Muscle layer of colon (tissue), 2 donors: Measurements from ENCODE around the gene APOBEC3F.

Experiments
- H3K27ac ChIP-seq: one replicate; pipeline ENCODE4 v1.7.0; 2013; ENCODE audit warnings: low read depth, mild to moderate bottlenecking, low read length, moderate library complexity
- H3K27me3 ChIP-seq, 2 donors: one replicate each; pipeline ENCODE4 v1.7.0; 2013; ENCODE audit warnings: low read length in 2 of 2, mild to moderate bottlenecking in 2 of 2; ENCODE audit not compliant: insufficient read depth in 2 of 2, control insufficient read depth in 1 of 2
- H3K36me3 ChIP-seq: one replicate; pipeline ENCODE4 v1.7.0; 2013; ENCODE audit warnings: mild to moderate bottlenecking, low read length; ENCODE audit not compliant: insufficient read depth
- H3K4me1 ChIP-seq: one replicate; pipeline ENCODE4 v1.7.0; 2013; ENCODE audit warnings: mild to moderate bottlenecking, low read length; ENCODE audit not compliant: insufficient read depth
- H3K4me3 ChIP-seq, 2 donors: one replicate each; pipeline ENCODE4 v1.7.0; 2013; ENCODE audit warnings: low read length in 2 of 2, low read depth in 1 of 2, mild to moderate bottlenecking in 1 of 2, moderate library complexity in 1 of 2
- H3K9ac ChIP-seq: one replicate; pipeline ENCODE4 v1.7.0; 2013; ENCODE audit warnings: low read length
- H3K9me3 ChIP-seq: one replicate; pipeline ENCODE4 v1.7.0; 2013; ENCODE audit warnings: mild to moderate bottlenecking, low read length
- donor health status: abdominal sarcoma.
- donor health status: Adenocarcinoma of cecum.

Gene APOBEC3F

DNA sequence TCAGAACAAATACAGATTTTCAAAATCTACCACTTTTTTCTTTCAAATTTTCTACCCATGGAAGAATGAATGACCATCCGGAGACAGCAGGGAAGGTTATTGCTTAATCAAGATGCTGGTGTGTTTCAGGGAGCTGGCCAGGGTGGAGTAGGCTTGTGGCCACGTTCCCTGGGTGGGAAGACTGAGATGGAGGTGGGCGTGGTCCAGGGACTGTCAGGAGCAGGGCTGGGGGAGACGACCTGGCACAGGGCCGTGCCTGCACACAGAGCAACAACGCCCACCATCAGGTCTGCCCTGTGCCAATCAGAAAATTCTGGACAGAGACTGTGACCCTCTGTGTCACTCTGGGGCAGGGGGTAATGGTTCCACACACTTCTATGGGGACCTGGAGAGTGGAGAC, 49.3 kb downstream of the APOBEC3F start:
- Histone ChIP-seq H3K27me3 (no peaks in the 10 kb centered on the region), H3K4me1 (no peaks in the 10 kb centered on the region), H3K9me3 (no peaks in the 10 kb centered on the region), H3K9ac (no peak overlapping the region), H3K4me3 (no peak overlapping the region), H3K36me3 (no peaks in the 10 kb centered on the region), H3K27ac (no peak overlapping the region)

GRCh38 chr22:39090426-39091064, 49.9 kb downstream of the APOBEC3F start:
- Histone ChIP-seq H3K27me3 (no peaks in the 10 kb centered on the region), H3K4me1 (no peaks in the 10 kb centered on the region), H3K4me3 (no peak overlapping the region), H3K9ac (no peak overlapping the region), H3K36me3 (no peaks in the 10 kb centered on the region), H3K27ac (no peak overlapping the region), H3K9me3 (no peaks in the 10 kb centered on the region)

DNA sequence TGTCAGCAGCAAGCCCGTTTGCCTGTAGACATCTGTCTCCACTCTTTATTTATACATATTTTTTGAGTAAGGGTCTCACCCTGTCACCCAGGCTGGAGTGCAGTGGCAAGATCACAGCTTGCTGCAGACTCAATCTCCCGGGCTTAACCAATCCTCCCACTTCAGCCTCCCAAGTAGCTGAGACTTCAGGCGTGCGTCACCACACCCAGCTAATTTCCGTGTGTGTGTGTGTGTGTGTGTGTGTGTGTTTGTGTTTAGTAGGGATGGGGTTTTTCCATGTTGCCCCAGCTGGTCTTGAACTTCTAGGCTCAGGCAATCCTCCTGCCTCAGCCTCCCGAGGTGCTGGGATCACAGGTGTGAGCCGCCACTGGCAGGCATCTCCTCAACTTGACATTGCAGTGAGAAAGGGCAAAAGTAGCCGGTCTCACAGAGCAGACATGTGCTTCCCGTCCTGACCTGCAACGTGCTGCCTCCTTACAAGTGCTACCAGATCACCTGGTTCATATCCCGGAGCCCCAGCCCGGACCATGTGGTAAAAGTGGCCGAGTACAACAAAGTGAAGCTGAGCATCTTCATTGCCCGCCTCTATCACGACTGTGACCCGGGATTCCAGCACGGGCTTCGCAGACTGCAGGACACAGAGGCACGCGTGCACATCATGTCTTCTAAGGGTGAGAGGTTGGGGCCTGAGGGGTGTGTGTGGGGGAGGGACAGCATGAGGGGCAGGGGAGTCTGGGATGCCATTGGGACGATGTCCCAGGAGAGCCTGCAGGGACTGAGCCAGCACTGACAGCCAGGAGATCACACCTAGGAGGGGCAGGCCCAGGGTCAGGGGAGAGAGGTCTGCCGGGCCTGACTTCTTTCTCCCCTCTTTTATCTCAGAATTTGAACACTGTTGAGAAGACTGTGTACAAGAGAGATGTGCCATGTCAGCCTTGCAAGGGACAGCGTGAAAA, 50.7 kb downstream of the APOBEC3F start:
- Histone ChIP-seq H3K27me3 (no peaks in the 10 kb centered on the region), H3K9me3 (no peaks in the 10 kb centered on the region), H3K9ac (no peak overlapping the region), H3K4me1 (no peaks in the 10 kb centered on the region), H3K36me3 (no peaks in the 10 kb centered on the region), H3K4me3 (no peak overlapping the region), H3K27ac (no peak overlapping the region)

DNA sequence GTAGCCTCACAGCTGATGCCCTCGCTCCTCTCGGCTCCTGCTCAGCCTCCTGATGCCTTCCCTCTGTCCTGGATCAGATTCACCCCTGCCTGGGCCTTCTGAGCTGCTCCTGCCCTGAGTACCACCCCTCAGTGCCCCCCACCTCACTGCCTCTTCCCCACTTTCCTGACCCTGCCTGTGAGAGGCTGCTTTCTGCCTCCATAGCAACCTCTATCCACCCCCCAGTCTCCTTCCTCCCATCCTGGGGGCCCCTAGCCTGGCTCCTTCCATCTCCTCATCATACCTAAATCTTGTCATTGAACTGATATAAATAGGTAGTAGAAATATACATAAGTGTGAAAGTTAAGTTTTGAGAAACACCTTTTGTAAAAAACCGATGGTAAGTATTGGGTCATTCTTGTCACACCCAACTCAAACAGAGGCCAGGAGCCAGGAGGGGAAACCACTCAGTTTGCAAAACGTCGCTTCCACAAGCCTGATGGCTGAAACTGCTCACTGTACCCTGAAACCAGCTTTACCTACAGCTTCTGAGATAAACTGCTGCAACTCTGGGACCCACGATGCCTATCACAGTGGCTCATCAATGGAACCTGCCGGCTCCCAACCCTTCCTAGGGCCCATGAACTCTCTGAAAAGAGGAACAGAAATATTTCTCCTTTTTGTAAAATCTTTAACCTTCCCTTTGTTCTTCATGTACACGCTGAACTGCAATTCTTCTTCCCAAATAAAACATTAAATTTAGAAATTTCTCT, 51.6 kb downstream of the APOBEC3F start:
- H3K4me1 ChIP-seq: no peaks in the 10 kb centered on the region
- H3K27ac ChIP-seq: no peak overlapping the region
- H3K36me3 ChIP-seq: no peaks in the 10 kb centered on the region
- H3K9ac ChIP-seq: no peak overlapping the region
- H3K9me3 ChIP-seq: no peaks in the 10 kb centered on the region
- no peaks in the 10 kb centered on the region for H3K27me3 ChIP-seq
- no peak overlapping the region for H3K4me3 ChIP-seq

GRCh38 chr22:39094717-39095389, 54.2 kb downstream of the APOBEC3F start:
- H3K27ac ChIP-seq: no peak overlapping the region
- no peaks in the 10 kb centered on the region for H3K27me3 ChIP-seq
- no peaks in the 10 kb centered on the region for H3K36me3 ChIP-seq
- no peaks in the 10 kb centered on the region for H3K4me1 ChIP-seq
- no peak overlapping the region for H3K9ac ChIP-seq
- no peaks in the 10 kb centered on the region for H3K9me3 ChIP-seq
- no peak overlapping the region for H3K4me3 ChIP-seq

DNA sequence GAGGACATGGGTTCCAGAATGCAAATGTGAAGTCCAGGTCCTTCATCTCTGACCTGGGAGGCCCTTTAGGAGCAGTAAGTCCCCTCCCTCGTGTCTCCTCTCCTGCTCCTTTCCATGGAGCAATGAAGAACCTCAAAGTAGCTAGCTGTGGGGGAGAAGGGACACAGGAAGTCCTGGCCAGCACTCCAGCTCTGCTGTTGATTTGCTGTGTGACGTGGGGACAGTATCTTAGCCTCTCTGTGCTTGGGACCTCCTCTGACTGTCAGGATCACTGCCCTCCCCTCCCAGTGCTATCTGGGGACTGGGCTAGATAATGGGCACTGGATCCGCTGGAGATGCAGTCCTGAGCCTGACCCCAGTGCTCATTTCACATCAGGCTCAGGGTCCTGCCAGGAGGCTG, 55.3 kb downstream of the APOBEC3F start:
- Histone ChIP-seq H3K4me1 (no peaks in the 10 kb centered on the region), H3K36me3 (no peaks in the 10 kb centered on the region), H3K27ac (no peak overlapping the region), H3K9ac (no peak overlapping the region), H3K27me3 (no peaks in the 10 kb centered on the region), H3K4me3 (no peak overlapping the region), H3K9me3 (no peaks in the 10 kb centered on the region)

DNA sequence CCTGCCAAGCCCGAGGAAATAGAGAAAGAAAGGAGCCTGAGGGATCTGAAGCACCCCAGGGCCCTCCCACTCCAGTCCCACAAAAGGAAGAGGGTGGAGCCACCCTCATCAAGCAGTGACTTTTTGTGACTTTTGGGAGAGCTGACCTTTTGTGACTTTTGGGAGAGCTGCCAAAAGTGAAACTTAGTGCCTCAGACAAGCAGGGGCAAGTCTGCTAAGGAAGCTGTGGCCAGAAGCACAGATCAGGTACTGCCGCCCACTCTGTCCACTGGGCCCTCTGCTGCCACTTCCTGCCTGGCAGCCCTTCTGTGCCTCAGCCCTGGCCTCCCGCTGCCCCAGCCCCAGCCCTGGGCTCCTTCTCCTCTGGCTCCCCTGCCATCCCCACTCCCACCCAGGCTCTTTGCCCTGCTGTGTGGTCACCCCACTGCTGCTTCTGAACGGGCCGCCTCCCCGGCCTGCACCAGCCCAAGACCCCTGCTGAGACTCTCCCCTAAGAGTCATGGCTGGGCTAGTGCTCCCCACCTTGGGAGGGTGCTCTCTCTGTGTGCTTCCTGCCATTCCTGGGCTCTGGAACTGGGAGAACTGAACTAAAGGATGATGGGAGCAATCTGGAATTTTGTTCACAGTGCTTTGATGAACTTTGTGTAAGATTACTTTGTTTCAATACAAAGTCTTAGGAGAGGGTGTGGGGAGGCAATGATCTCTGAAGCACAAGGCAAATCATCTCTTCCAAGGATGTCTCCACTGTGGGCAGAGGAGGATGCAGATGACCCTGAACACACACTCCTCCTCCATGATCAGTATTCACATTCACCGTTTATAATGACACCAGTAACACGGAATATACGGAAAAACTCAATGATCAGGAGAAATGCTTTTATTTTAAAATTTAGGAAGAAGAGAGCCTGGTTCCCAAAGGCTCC, 56.7 kb downstream of the APOBEC3F start, which contains the start of gene APOBEC3H:
TSS of gene APOBEC3H (plus strand) at position 147 of the 923 bp plus-strand sequence. CDS start 3,035 bp downstream, outside the sequence.
- Histone ChIP-seq H3K9ac (no peak within 1 kb of the TSS), H3K27me3 (no peaks in the 10 kb centered on the region), H3K4me1 (no peaks in the 10 kb centered on the region), H3K9me3 (no peaks in the 10 kb centered on the region), H3K27ac (no peak within 1 kb of the TSS), H3K4me3 (no peak within 1 kb of the TSS), H3K36me3 (no peaks in the 10 kb centered on the region)

GRCh38 chr22:39098026-39098425, 57.4 kb downstream of the APOBEC3F start:
- no peak overlapping the region for H3K4me3 ChIP-seq
- no peaks in the 10 kb centered on the region for H3K36me3 ChIP-seq
- H3K27ac ChIP-seq: no peak overlapping the region
- no peaks in the 10 kb centered on the region for H3K9me3 ChIP-seq
- no peaks in the 10 kb centered on the region for H3K27me3 ChIP-seq
- no peaks in the 10 kb centered on the region for H3K4me1 ChIP-seq
- no peak overlapping the region for H3K9ac ChIP-seq

- H3K36me3 ChIP-seq: no peaks in the 10 kb centered on the region
- H3K4me1 ChIP-seq: no peaks in the 10 kb centered on the region
- no peak overlapping the region for H3K9ac ChIP-seq
- no peaks in the 10 kb centered on the region for H3K27me3 ChIP-seq
- no peak overlapping the region for H3K27ac ChIP-seq
- H3K9me3 ChIP-seq: no peaks in the 10 kb centered on the region
- no peak overlapping the region for H3K4me3 ChIP-seq
Observed at GRCh38 chr22:39098576-39098975, 57.9 kb downstream of the APOBEC3F start.

DNA sequence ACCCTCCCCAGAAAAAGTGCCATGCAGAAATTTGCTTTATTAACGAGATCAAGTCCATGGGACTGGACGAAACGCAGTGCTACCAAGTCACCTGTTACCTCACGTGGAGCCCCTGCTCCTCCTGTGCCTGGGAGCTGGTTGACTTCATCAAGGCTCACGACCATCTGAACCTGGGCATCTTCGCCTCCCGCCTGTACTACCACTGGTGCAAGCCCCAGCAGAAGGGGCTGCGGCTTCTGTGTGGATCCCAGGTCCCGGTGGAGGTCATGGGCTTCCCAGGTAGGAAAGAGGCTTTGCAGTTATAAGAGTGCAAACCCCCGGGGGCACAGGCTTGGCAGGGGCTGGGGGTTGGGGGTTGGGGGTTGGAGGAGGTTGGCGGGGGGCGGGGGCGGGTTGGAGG, 60.6 kb downstream of the APOBEC3F start:
- Histone ChIP-seq H3K4me1 (no peaks in the 10 kb centered on the region), H3K4me3 (no peak overlapping the region), H3K9ac (no peak overlapping the region), H3K27ac (no peak overlapping the region), H3K9me3 (no peaks in the 10 kb centered on the region), H3K36me3 (no peaks in the 10 kb centered on the region), H3K27me3 (no peaks in the 10 kb centered on the region)
